GM04503 (cell line): Measurements from ENCODE around the gene CHAC1.
A peak's percentile ranks its signal among the peaks of the same experiment; 100 is the strongest.

Experiments used
- DNase-seq: peaks from one replicate; pipeline ENCODE4 v3.0.0-alpha.2; 2012; ENCODE audit warnings: low read depth

The CHAC1 gene

DNA sequence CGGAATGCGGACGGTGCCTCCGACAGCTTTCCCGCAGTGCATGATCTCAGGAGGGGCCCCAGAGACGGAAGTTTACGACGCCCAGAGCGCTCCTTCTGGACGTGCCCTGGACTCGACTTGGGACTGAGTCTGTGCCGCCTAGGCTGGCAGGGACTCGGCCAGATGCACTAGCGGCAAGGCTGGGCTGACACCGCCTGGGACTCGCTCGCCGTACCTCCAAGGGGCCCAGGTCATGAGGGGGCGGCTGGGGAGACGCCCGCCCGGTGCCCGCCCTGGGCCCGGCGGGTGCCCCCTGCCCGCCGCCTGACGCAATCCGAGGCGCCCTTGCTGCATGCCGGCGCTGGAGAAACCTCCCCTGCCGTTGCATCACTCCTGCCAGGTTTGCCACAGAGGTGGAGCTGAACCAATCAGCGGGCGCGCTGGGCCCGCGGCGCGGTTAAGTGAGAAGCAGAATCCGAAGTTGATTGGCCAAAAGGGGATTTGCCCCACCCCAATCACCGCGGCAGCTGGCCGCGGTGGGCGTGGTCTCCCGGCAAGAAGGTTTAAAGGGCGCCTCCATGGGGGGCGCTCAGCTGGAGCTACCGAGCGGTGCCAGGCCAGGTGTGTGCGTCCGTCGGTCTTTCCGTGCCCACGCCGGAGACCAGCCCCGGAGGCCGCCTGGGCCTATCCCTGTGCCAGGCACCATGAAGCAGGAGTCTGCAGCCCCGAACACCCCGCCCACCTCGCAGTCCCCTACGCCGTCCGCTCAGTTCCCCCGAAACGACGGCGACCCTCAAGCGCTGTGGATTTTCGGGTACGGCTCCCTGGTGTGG is at the start of gene CHAC1:
Gene CHAC1, plus strand, starts transcription at position 571 of the 812 bp plus-strand sequence. Its CDS starts 113 bp downstream, at position 684.
- DNase-seq, result peak; percentile 80

DNA sequence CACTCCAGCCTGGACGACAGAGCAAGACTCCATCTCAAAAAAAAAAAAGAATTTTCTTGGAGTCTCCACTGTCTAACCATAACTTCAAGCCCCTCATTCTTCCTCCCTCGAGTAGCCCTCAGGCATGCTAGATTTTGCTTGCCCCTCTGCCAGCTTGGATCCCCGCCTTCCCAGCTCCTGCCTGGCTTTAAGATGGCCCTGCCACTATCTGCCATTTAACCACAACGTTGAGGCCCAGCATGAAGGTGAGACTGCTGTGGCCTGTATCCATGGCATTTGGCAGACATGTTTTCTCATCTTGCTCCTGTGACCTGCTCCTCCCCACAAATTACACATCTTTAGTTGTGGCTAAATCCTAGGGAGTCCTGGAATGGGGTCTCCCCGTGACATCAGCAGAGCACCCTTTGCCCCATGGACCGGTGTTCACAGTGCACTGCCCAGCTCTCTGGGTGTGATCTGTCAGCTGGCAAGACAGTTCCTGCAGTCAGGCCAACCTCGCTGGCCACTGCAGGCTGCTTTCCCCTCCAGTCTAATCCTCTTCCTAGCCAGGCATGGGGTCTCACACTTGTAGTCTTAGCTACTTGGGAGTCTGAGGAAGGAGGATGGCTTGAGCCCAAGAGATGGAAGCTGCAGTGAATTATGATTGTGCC is 48.6 kb upstream of the CHAC1 start:
- DNase-seq, result no peak

GRCh38 chr15:40906091-40906990 is 46.9 kb upstream of the CHAC1 start:
- DNase-seq, result peak; percentile 91

DNA sequence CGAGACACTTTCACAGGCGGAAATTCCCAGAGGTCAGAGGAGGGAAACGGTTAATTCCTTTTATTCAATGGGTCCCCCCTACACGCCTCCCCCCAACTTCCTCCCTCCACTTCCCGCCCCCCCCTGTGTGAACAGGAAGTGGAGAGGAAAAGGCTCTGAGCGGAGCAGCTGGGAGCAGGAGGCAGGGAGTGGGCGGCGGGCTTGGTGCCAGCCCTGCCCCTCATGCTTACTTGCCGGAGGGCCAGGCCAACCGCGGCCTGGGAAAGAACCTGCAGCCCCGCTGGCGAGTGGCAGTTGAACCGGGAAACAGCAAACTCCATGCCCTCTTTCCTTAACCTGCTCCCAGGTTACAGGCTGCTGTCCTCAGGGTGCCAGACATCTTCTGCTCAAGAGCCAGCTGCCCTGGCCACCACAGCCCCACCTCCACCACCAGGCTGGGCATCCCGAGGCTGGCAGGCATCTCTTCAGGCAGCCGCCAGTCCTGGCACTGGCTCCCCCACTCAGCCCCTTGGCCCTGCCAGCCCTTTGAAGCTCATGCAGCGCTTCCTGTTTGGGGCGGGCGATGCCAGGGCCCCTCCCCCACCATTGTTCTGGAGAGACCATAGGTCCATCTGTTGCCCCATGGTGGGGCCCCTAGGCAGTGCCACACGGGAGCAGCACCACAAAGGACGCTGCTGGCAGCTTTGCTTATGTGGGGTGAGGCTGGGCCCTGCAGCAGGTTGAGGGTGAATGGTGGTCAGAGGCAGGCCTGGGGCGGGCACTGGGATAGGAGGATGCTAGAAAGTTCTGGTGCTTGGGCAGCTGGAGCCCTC is 46.1 kb upstream of the CHAC1 start:
- no peak for DNase-seq

DNA sequence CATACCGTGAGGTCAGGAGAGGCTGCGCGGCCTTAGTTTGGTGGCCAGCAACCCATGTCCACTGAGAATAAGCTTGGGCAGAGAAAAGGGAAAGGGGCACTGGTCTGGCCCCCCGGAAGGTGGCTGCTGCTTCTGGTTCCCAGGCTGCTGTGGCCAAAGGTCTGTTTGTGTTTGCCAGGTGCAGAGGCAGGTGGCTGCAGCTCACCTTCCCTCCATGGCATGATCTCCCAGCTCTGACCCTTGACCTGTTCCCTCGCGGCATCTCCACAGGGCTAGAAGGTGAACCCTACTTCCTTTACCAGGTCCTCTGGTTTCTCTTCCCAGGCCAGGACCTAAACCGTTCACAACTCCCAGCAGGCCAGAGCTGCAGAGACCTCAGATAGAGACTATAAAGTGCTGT is 45.2 kb upstream of the CHAC1 start:
- DNase-seq, result no peak

GRCh38 chr15:40909662-40910630 is 43.3 kb upstream of the CHAC1 start:
- DNase-seq, result peak; percentile 58

DNA sequence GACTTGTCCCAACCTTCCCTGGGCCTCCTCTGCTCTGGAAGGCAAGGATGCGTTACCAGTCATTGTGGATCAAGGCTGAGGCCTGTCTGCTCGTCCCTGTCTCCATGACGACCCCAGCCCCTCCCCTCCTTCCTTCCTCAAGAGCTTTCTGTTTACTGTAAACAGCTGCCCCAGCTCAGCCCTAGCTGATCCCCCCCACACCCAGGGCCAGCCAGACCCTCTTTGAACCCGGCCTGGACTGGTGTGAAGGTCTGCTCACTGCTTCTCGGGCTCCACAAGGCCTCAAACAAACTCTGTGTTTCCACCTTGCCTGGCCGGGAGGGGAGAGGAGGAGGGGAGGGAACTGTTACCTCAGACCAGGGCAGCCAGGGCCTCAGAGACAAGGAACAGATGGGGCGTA is 42.1 kb upstream of the CHAC1 start:
- DNase-seq, result no peak

DNA sequence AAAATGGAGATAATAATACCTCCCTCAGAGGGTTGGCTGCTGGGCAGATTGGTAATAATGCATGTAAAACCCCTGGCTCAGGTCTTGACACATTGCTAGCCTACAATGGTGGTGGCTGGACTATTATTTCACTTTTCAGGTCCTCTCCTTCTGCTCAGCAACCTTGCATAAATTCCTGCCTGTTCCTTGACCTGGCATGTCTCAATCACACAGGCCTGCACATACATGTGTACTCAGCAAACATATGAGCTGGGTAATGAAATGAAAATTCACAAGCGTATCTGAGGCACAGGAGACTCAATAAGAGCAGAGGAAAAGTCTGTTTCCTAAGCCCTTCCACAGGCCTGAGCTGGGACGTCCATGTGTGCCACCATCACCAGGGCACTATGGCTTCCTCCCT is 41.6 kb upstream of the CHAC1 start:
- DNase-seq, result no peak

DNA sequence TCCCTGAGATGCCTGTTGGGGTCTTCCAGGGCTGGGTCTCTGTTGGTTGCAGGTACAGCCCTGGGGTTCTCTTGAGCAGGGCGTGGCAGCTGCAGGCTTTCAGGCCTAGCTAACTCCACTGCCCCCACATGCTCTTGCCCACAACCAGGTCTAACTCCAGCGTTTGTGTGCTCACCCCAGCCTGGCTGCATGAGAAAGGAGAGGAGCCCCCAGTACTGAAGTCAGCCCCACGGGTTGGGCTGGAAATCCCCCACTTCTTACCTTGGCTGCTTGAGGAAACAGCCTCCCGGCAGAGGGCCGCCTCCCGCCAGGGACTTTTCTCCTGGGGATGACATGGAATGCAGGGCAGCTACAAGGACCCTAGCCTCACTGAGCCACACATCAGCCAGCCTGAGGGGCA is 40.8 kb upstream of the CHAC1 start:
- DNase-seq, result no peak

GRCh38 chr15:40914013-40914412 is 39.3 kb upstream of the CHAC1 start:
- no peak for DNase-seq

DNA sequence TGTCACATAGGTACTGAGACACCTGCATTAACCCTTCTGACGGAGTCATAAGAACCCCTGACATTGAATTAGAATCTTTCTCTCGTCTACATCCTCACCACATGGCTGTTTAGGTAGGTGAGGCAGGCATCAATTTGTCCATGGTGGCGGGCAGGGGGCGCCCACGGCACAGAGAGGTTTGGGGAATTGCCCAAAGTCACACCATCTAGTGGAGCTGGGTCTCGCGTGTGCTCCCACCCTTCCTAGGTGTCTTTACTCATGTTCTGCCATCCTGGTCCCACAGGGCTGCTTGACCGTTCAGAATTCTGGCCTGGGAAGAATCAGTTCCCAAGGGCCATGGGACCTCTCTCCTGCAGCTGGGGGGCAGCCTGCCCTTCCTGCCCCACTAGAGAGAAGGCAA is 38.8 kb upstream of the CHAC1 start:
- no peak for DNase-seq

- no peak for DNase-seq
Observed at GRCh38 chr15:40915116-40915661, 38.1 kb upstream of the CHAC1 start.

DNA sequence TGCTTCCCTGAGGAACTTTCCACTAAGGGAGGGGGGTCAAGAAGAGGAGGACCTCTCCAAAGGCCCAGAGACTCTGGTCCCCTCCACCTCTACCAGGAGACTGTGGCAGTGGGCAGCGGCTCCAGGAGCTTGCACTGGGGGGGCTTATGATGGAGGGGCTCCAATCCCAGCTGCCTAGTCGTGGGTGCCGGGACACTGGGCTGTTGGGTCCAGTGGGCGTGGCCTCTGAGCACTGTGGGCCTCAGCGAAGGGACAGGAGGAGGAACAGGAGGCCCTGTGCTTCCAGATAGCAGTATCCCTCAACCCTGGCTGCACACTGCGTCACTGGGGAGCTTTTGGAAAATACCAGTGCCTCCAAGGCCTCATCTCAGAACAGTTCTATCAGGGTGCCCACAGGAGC is 37.6 kb upstream of the CHAC1 start:
- no peak for DNase-seq

DNA sequence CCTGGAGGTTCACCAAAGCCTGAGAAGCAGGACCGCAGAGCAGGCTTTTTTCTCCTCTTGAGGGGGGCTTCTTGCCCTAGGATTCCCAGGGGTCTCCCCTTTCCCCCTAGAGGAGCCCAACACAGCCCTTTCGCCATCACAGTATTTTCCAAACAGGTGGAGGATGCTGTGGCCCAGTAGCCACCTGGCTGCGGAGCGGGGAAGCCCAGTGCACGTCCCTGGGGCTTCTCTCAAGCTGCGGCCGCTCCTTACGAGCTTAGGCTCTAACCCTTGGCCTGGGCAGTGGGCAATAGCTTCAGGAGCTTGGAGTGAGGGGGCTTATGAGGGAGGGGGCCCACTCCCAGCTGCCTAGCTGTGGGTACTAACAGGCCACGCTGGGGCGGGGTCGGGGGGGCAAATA is 35.7 kb upstream of the CHAC1 start:
- DNase-seq, result no peak

- no peak for DNase-seq
Observed at GRCh38 chr15:40918146-40918798, 35.0 kb upstream of the CHAC1 start.

GRCh38 chr15:40918799-40919392 is 34.4 kb upstream of the CHAC1 start:
- no peak for DNase-seq

- DNase-seq, result no peak
Observed at GRCh38 chr15:40921949-40922607, 31.2 kb upstream of the CHAC1 start.

DNA sequence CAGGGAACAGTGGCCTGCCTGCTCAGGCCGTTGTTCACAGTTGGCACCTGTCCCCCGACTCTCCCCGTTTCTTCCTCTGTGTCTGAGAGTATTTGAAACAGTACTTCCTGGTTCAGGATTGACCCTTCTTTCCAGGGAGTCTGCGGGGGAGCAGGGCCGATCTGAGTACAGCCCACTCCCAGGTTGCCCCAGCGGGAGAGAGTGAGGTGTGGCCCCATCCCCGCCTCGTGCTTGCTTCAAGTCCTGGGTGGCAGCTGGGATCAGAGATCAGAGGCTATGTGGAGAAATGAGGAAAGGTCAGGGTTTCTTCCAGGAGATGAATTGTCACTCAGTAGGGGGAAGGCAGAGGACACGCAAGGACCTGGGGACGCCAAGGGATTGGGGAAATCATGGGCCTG is 30.7 kb upstream of the CHAC1 start:
- DNase-seq, result no peak

DNA sequence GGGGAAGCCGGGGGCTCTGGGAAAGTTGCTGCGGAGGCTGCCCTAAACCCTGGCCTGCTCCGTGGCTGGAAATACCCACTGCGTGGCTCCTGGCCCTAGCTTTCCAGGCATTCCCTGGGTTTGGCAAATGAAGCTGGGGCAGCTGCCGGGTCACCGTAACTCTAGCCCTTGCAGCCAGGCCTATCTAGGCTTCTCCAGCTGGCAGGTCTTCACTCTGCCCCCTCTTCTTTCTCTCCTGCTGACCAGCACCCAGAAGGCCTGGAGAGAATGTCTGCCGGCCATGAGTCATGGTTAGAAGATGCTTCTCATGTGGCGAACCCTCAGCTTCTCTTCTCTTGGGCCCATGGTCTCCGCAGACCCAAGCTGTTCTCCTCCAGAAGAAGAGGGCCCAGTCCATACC is 29.7 kb upstream of the CHAC1 start:
- no peak for DNase-seq
